Tibial nerve (tissue), 4 donors: ENCODE results near the gene FCGR1A.
"Not testable (repeated sequence)": the region's sequence is repeated elsewhere in the genome, so short reads cannot be mapped to it uniquely, and the experiment has no call there.

Experiments
- EP300 ChIP-seq, 2 donors: sonication (generic); formaldehyde crosslinking; IDR thresholded peaks; one replicate each; pipeline ENCODE4 v1.6.1; 2017; ENCODE audit warnings: antibody characterized with exemption in 2 of 2, mild to moderate bottlenecking in 1 of 2
- POLR2A ChIP-seq, 2 donors: fragments of 450-650 bp; IDR thresholded peaks; one replicate each; pipeline ENCODE4 v1.6.1; 2017; ENCODE audit warnings: antibody characterized with exemption in 2 of 2, mild to moderate bottlenecking in 2 of 2, moderate library complexity in 2 of 2
- TF ChIP-seq, protein P1 (sequence below), 5 experiments: fragments of 200-600 bp in 3 of 5; fragments of 450-650 bp in 2 of 5; sonication (generic) in 3 of 5; IDR thresholded peaks; one replicate each; pipeline ENCODE4 v1.5.1; 2016 to 2019; ENCODE audit warnings: antibody characterized with exemption in 5 of 5, mild to moderate bottlenecking in 3 of 5, moderate library complexity in 2 of 5

DNA sequence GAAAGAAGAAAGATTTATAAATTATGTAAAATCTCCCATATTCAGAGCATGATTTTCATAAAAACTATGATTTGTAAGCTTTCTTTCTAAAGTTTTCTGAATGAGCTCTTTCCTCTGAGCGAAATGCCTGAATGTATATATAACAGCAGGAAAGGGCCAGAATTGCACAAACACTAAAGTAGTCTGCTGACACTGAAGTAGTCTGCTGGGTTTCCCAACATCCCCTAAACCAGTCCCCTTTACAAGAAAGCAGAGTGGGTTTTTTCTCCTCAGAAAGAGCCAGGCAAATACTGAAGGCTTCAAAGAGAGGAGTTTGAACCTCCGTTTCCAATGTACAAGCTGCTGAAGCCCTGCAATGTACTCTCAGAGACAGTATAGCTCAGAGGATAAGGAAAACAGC lies 795 bp downstream of the FCGR1A start:
- TF ChIP-seq EP300, POLR2A (IDR thresholded peaks at IDR 0.05): not testable (repeated sequence)
- TF ChIP-seq, protein P1, sequence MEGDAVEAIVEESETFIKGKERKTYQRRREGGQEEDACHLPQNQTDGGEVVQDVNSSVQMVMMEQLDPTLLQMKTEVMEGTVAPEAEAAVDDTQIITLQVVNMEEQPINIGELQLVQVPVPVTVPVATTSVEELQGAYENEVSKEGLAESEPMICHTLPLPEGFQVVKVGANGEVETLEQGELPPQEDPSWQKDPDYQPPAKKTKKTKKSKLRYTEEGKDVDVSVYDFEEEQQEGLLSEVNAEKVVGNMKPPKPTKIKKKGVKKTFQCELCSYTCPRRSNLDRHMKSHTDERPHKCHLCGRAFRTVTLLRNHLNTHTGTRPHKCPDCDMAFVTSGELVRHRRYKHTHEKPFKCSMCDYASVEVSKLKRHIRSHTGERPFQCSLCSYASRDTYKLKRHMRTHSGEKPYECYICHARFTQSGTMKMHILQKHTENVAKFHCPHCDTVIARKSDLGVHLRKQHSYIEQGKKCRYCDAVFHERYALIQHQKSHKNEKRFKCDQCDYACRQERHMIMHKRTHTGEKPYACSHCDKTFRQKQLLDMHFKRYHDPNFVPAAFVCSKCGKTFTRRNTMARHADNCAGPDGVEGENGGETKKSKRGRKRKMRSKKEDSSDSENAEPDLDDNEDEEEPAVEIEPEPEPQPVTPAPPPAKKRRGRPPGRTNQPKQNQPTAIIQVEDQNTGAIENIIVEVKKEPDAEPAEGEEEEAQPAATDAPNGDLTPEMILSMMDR (IDR thresholded peaks at IDR 0.05), result not testable (repeated sequence)
